Natural killer cell treated with Interleukin-12 subunit alpha and Interleukin-12 subunit beta and Interleukin-15 and Interleukin-18, amount 100 ng/mL, for 72 hours (primary cell): ENCODE results near the gene SURF4. TPM values are rescaled to one million over a fixed set of nuclear protein-coding genes. Genes with fewer than 3 reads are reported as not detected.
"Not testable (repeated sequence)": the region's sequence is repeated elsewhere in the genome, so short reads cannot be mapped to it uniquely, and the experiment has no call there.

Source experiments
- ATAC-seq, 2 donors: fragments of 150-1000 bp; cut with Tn5 transposase in 1 of 2; sonication (Bioruptor Pico), chemical (Tn5 transposase) in 1 of 2; 2 replicates each; pipeline ENCODE4 v1.10.0; 2021
- DNase-seq: peaks from one replicate; pipeline ENCODE4 v3.0.0; 2022; ENCODE audit warnings: low spot score
- H3K27ac Mint-ChIP-seq, 2 donors: 1 replicate in 1 of 2; 2 replicates in 1 of 2; pipeline ENCODE4 v1.8.0; 2022; ENCODE audit warnings: mixed read lengths in 2 of 2, mild to moderate bottlenecking in 1 of 2, moderate library complexity in 1 of 2
- H3K27me3 Mint-ChIP-seq, 2 donors: 1 replicate in 1 of 2; 2 replicates in 1 of 2; pipeline ENCODE4 v1.8.0; 2022; ENCODE audit warnings: mixed read lengths in 2 of 2
- H3K36me3 Mint-ChIP-seq: one replicate; pipeline ENCODE4 v1.8.0; 2022; ENCODE audit warnings: mixed read lengths
- H3K4me1 Mint-ChIP-seq, 2 donors: 1 replicate in 1 of 2; 2 replicates in 1 of 2; pipeline ENCODE4 v1.8.0; 2022; ENCODE audit warnings: low read depth in 2 of 2, mixed read lengths in 2 of 2, mild to moderate bottlenecking in 1 of 2
- H3K4me3 Mint-ChIP-seq: one replicate; pipeline ENCODE4 v1.8.0; 2022; ENCODE audit warnings: mixed read lengths
- H3K9me3 Mint-ChIP-seq: 2 replicates; pipeline ENCODE4 v1.8.0; 2022; ENCODE audit warnings: mixed read lengths
- total RNA-seq, 2 donors: library from RNA; stranded (reverse); gene quantifications; one replicate each; pipeline ENCODE4 v1.2.3, GENCODE V29; 2022

Gene SURF4
- total RNA-seq, 2 donors from 2014 or later = 390 to 433 TPM

GRCh38 chr9:133405508-133406438 lies 29.9 kb upstream of the SURF4 start:
- Mint-ChIP-seq H3K4me3 (no peak overlapping the region), H3K9me3 (no peaks in the 10 kb centered on the region), H3K4me1 (peaks cover 7 to 14% of the 10 kb centered on the region in 2 donors), H3K27ac (no peak overlapping the region), H3K27me3 (no peaks in the 10 kb centered on the region), H3K36me3 (peaks cover 4% of the 10 kb centered on the region)
- DNase-seq = no peak
- no peak for ATAC-seq

- Mint-ChIP-seq H3K4me1 (peaks cover 7 to 10% of the 10 kb centered on the region in 2 donors), H3K27ac (no peak overlapping the region), H3K4me3 (no peak overlapping the region), H3K9me3 (no peaks in the 10 kb centered on the region), H3K27me3 (no peaks in the 10 kb centered on the region), H3K36me3 (peaks cover 4% of the 10 kb centered on the region)
- DNase-seq (no peak), ATAC-seq (no peak)
Observed at GRCh38 chr9:133404454-133405002, 28.7 kb upstream of the SURF4 start.

- peaks cover 7 to 10% of the 10 kb centered on the region in 2 donors for H3K4me1 Mint-ChIP-seq
- peaks cover 4% of the 10 kb centered on the region for H3K36me3 Mint-ChIP-seq
- no peak overlapping the region for H3K4me3 Mint-ChIP-seq
- H3K27me3 Mint-ChIP-seq = no peaks in the 10 kb centered on the region
- DNase-seq (no peak), ATAC-seq (peak in 1 of 2 donors; percentile 57)
- H3K9me3 Mint-ChIP-seq = no peaks in the 10 kb centered on the region
- H3K27ac Mint-ChIP-seq = no peak overlapping the region
Observed at GRCh38 chr9:133403766-133404453, 28.1 kb upstream of the SURF4 start.

GRCh38 chr9:133402689-133403088 lies 26.8 kb upstream of the SURF4 start:
- ATAC-seq = no peak
- Mint-ChIP-seq H3K4me1 (peaks cover 7 to 10% of the 10 kb centered on the region in 2 donors), H3K27me3 (no peaks in the 10 kb centered on the region), H3K27ac (no peak overlapping the region), H3K36me3 (peaks cover 4% of the 10 kb centered on the region), H3K9me3 (no peaks in the 10 kb centered on the region), H3K4me3 (no peak overlapping the region)
- DNase-seq = no peak

- H3K4me1 Mint-ChIP-seq = peaks cover 0 to 4% of the 10 kb centered on the region in 2 donors
- no peak overlapping the region for H3K4me3 Mint-ChIP-seq
- DNase-seq = no peak
- no peak for ATAC-seq
- H3K27me3 Mint-ChIP-seq = no peaks in the 10 kb centered on the region
- no peaks in the 10 kb centered on the region for H3K36me3 Mint-ChIP-seq
- no peaks in the 10 kb centered on the region for H3K9me3 Mint-ChIP-seq
- no peak overlapping the region for H3K27ac Mint-ChIP-seq
Observed at GRCh38 chr9:133401588-133401987, 25.7 kb upstream of the SURF4 start.

- Mint-ChIP-seq H3K4me1 (peaks cover 0 to 4% of the 10 kb centered on the region in 2 donors), H3K4me3 (no peak overlapping the region)
Observed at GRCh38 chr9:133400292-133400691, 24.4 kb upstream of the SURF4 start.

GRCh38 chr9:133397895-133398294 lies 22.0 kb upstream of the SURF4 start:
- no peak overlapping the region for H3K4me3 Mint-ChIP-seq
- no peaks in the 10 kb centered on the region for H3K9me3 Mint-ChIP-seq
- H3K36me3 Mint-ChIP-seq = no peaks in the 10 kb centered on the region
- H3K27ac Mint-ChIP-seq = no peak overlapping the region
- DNase-seq = no peak
- peaks cover 0 to 7% of the 10 kb centered on the region in 2 donors for H3K27me3 Mint-ChIP-seq
- no peaks in the 10 kb centered on the region for H3K4me1 Mint-ChIP-seq
- no peak for ATAC-seq

More at GRCh38 chr9:133400292-133400691, 24.4 kb upstream of the SURF4 start:
- DNase-seq = no peak
- no peak overlapping the region for H3K27ac Mint-ChIP-seq
- H3K36me3 Mint-ChIP-seq = no peaks in the 10 kb centered on the region
- peaks cover 0 to 2% of the 10 kb centered on the region in 2 donors for H3K27me3 Mint-ChIP-seq
- H3K9me3 Mint-ChIP-seq = no peaks in the 10 kb centered on the region
- no peak for ATAC-seq

- Mint-ChIP-seq H3K4me1 (no peaks in the 10 kb centered on the region), H3K36me3 (no peaks in the 10 kb centered on the region), H3K9me3 (no peaks in the 10 kb centered on the region), H3K27ac (no peak overlapping the region), H3K27me3 (peaks cover 0 to 7% of the 10 kb centered on the region in 2 donors), H3K4me3 (no peak overlapping the region)
- ATAC-seq (no peak), DNase-seq (no peak)
Observed at GRCh38 chr9:133397370-133397769, 21.5 kb upstream of the SURF4 start.

- Mint-ChIP-seq H3K27me3 (peaks cover 0 to 7% of the 10 kb centered on the region in 2 donors), H3K27ac (no peak overlapping the region), H3K4me1 (no peaks in the 10 kb centered on the region), H3K4me3 (no peak overlapping the region), H3K36me3 (no peaks in the 10 kb centered on the region), H3K9me3 (no peaks in the 10 kb centered on the region)
- DNase-seq (no peak), ATAC-seq (no peak)
Observed at GRCh38 chr9:133396952-133397351, 21.1 kb upstream of the SURF4 start.

- Mint-ChIP-seq H3K27ac (no peak overlapping the region), H3K27me3 (peaks cover 0 to 7% of the 10 kb centered on the region in 2 donors), H3K4me1 (no peaks in the 10 kb centered on the region), H3K4me3 (no peak overlapping the region), H3K9me3 (no peaks in the 10 kb centered on the region), H3K36me3 (no peaks in the 10 kb centered on the region)
- ATAC-seq (no peak), DNase-seq (no peak)
Observed at GRCh38 chr9:133394687-133395271, 18.9 kb upstream of the SURF4 start.

GRCh38 chr9:133393399-133393798 lies 17.5 kb upstream of the SURF4 start:
- no peaks in the 10 kb centered on the region for H3K36me3 Mint-ChIP-seq
- ATAC-seq (no peak), DNase-seq (no peak)
- no peaks in the 10 kb centered on the region for H3K9me3 Mint-ChIP-seq
- no peak overlapping the region for H3K27ac Mint-ChIP-seq
- no peaks in the 10 kb centered on the region for H3K4me1 Mint-ChIP-seq
- no peak overlapping the region for H3K4me3 Mint-ChIP-seq
- peaks cover 0 to 7% of the 10 kb centered on the region in 2 donors for H3K27me3 Mint-ChIP-seq

- H3K4me1 Mint-ChIP-seq, DNase-seq, H3K27me3 Mint-ChIP-seq, H3K9me3 Mint-ChIP-seq, H3K36me3 Mint-ChIP-seq, H3K4me3 Mint-ChIP-seq, ATAC-seq, H3K27ac Mint-ChIP-seq: not testable (repeated sequence)
Observed at GRCh38 chr9:133392308-133392707, 16.4 kb upstream of the SURF4 start.

- H3K4me1 Mint-ChIP-seq, ATAC-seq, H3K27ac Mint-ChIP-seq, DNase-seq, H3K36me3 Mint-ChIP-seq, H3K9me3 Mint-ChIP-seq, H3K4me3 Mint-ChIP-seq, H3K27me3 Mint-ChIP-seq: not testable (repeated sequence)
Observed at GRCh38 chr9:133391449-133391848, 15.6 kb upstream of the SURF4 start.
